ENCODE measurements around the gene KIF26B.
A peak's percentile ranks its signal among the peaks of the same experiment; 100 is the strongest.

Gene KIF26B

DNA sequence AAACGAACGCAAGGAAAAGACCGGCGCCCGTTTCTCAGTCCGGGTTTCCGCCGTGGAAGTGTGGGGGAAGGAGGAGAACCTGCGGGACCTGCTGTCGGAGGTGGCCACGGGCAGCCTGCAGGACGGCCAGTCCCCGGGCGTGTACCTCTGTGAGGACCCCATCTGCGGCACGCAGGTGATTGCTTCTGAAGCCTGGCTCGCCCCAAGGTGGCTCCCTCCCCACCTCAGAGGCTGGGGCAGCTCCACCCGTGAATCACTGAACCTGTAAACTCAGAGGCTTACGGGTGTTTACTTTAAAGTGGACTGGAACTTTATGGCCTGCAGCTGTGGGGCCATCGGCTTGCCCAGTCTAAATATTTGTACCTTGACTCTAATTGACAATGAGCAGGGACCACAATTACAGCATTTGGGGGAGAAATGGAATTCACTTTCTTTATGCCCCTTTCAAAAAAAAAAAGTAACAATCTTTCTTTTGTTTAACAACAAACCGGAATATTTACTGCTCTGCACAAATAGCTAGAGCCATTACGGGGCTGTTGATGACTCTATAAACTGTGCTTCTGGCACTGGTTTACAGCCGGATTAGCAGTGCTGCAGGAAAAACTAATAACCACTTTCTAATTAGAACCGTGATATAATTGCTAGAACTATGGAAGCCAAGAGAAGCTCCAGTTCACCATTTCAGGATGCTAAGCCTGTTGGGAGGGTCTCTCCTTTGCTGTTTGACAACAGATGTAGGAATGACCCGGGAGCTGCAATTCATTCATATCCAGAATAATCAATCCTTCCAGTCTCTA is 454.8 kb downstream of the KIF26B start:
- DNase-seq: no peak

DNA sequence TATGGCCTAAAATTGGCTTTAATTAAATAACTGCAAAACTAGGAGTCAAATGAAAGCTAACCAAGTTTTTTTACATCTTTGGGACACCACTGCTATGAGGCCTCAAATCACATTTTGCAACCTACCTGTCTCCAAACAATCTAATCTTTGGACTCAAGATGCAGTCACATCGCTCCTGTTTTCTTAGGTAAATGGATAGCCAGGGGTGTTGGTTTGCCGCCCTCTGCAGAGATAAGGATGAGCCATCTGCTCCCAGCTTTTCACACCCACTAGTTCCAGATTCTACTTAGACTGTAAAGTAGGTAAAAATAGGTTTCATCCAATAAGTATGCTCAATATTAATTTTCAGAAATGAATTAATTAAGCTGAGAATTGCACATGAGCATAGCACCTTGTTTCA is 456.5 kb downstream of the KIF26B start:
- no peak for DNase-seq

DNA sequence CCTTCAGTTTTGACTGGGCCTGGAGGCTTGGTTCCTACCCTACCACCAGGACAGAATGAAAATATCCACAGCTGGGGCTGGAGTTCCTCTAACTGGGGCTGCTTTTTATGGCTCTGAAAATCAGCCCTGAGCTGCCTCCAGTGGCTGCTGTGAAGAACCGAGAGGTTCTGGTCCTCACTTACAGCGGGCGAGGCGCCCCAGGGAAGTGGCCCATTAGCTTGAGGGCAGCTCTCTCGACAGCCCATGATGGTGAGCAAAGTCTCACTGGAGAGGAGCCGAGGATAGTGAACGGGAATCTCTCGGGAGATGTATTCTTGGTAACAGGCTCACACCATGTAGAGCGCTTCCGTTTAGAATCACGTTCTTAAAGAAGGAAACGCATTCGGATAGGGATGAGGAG is 459.7 kb downstream of the KIF26B start:
- DNase-seq: no peak

DNA sequence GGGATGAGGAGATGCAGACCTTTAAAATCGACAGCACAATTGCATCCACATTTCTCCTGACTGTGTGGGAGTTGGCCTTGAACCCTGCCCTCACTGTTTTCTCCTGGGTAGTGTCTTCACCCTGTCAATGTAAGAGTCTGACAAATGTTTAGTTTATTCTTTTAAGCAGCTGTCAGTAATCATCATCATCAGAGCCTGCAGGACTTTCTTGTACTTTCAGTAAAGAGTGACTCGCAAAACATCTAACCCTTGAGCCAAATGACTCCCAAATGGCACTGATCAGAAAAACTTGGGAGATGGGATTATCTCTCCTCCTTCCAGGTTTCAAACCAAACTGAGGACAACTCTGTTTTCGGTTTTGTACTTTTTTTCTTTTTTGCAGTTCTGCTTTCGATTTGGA is 460.2 kb downstream of the KIF26B start:
- DNase-seq: no peak

DNA sequence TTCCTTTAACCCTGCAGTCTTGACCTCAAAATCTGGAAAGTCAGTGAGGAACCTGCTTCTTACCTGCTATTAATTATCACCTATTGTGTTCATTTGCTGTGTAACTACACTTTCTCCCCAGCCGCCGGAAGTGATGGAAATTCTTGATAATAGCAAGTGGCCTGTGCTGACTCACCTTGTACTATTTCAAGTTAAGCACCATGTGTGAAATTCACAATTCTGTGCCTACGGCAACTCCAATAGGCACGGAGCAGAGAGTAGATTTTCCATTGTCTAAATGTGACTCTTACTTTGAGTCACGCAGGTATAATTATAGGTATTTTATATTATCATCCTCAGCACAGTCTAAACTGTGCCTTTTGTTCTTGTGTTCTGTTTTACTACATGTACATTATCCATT is 466.8 kb downstream of the KIF26B start:
- DNase-seq: peak in 1 of 2 donors; percentile 3

DNA sequence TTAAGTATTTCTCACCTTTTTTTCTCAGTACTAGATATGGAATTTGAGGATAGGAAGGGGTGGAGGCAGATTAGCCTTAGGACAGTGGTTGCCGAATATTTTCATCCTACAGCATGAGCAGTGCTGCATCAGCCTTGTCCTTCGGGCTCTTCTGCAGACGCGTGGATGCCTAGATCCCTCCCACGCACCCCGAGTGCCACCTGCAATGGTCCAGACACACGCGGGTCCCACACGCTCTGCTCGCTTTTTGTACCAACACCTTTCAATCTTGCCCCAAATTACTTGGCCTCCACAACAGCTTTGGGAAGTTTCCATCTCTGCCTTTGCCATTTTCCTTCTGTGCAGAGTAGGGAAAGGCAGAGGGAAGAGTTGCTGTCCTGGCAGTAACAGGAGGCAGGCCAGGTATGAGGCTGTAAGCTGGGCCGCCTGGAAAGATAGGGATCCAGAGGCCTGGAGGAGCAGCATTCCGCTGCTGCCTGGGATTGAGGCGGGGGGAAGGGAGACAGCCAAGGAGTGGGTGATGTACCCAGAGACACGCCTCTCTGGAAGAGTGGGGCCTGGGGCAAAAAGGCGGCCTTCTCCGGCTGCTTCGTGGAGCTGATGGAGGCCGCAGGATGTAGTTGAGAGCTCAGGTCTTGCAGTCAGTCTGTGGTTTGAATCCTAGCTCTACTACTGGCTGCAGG is 467.7 kb downstream of the KIF26B start:
- DNase-seq: no peak

DNA sequence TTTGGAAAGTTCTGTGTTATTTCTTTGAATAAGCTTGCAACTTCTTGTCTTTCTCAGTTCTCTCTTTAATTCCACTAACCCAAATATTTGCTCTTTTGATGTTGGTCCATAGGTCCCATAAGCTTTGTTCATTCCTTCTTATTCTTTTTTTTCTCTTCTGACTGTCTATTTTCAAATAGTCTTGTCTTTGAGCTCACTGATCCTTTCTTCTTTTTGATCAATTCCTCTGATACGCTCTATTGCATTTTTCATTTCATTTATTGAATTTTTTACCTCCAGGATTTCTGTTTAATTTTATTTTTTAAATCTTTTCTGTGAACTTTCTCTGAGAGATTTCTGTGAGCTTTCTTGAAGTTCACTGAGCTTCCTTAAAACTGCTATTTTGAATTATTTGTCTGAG is 486.6 kb downstream of the KIF26B start:
- no peak for DNase-seq

DNA sequence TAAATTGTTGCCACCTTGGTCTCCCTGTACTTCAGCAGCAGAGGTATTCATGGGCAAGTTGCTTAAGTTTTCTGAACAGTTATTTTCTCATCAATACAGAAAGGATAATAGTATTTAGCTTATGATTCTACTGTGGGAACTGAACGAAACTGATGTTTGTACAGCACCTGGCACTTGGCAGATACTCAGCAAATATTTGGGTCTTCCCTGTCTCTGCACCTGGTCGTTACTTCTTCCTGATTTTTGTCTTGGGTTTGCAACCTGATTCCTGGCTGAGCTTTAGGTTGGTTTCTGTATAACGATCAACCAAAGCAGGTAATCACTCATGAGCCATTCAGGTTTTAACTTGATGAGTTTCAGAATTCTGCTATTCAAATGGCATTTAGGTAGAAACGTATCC is 490.6 kb downstream of the KIF26B start:
- no peak for DNase-seq

DNA sequence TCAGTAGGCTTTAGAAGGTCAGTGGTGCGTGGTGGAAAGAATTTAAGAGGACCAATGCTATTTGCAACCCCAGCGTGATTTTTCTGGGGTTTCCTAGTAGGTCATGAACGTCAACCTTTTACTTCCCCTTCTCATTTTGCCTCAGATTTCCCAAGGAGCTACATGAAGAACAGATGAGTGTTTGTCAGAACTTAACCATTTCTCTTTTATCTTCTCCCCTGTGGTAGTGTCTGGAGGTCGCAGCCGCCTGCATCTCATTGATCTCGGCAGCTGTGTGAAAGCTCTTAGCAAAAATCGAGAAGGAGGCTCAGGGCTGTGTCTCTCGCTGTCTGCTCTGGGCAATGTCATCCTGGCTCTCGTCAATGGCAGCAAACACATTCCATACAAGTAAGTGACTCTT is 491.1 kb downstream of the KIF26B start:
- DNase-seq: no peak

DNA sequence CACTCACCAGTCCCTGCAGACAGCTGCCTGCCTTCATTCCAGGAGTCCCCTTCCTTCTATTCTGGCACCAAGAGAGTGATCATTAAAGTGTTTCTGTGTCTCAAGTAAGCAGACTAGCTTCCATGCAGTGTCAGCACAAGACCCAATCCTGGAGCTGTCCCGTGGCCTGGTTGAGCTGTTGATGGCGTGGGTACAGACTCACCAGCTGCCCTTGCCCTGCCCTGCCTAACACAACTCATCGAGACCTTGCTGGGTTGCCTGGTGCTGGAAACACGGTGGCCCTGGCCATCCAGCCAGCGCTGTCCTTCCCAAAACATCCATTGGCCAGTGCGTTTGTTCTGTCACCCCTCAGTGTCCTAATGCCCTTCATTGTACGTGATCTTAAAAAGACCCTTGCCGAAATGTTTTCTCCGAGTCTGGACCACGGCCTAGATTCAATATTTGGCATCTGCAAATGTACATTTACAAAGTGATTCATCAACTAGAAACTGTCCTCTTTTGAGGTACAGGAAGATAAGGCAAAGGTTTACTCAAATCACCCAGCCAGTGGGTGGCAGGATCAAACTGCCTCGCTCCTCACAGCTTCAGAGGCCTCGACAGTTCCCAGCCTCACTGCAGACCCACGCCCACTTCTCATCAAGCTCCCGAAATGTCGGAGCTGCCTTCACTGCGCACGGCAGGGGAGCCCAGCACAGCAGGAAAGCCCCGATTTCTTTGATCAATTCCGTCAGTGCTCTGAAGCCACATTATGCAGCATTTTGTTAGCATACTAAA is 494.2 kb downstream of the KIF26B start:
- no peak for DNase-seq

DNA sequence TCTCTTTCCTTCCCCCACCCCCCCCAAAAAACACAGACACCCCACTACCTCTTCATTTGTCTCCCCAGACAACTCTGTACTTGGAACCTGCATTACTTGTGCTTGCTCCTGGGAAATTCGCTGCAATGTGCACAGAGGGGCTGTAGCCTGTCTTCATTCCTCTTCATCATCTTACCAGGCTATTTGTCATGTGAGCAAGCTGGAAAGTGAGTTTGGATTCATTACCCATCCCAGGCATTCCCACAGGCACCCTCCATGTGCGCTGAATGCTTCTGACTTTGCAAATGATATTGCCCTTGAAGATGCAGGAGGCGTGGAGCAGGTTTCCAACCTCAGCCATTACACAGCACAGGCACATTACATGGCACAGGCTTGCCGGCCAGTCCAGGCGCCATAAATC is 494.9 kb downstream of the KIF26B start:
- no peak for DNase-seq

DNA sequence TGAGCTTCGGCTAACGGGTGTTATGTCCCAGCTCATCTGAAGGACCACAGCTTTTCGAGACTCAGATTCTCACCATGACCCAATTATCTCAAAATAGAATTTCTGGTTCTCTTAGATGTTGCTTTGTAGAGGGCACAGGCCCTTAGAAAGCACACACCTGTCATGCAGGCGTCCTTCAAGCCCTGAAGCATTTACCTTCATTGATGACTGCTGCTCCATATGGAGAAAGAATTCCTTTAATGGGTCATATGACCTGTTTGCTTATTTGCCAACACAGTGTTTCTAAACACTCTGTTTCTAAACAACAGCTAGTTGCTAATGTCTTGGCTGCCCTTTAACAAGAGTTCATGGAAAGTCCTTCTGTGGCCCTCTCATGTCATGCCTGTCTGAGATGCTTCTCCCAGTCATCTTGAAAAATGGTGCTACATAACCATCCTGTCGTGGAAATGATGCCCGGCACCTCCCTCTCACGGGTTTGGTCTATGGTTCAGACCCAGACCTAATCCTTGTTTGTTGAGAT is 495.7 kb downstream of the KIF26B start:
- DNase-seq: no peak

DNA sequence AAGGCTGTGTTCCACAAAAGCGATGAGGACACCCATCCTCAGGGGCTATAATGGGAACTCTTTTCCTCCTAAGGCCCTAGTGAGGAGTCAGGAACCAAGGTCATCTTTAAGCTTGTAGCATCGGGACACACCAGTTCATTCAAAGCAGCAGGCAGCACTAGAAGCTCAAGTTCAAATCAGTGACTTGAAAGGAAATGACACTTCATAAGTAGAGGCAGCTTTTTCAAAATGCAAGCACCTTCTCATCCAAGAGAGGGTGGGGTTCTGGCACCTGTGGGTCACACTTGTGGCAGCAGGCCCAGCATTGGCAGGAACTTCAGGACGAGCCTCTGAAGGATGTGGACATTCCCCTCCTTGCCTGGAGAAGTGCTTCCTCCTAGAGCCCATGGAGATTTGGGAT is 496.3 kb downstream of the KIF26B start:
- no peak for DNase-seq

DNA sequence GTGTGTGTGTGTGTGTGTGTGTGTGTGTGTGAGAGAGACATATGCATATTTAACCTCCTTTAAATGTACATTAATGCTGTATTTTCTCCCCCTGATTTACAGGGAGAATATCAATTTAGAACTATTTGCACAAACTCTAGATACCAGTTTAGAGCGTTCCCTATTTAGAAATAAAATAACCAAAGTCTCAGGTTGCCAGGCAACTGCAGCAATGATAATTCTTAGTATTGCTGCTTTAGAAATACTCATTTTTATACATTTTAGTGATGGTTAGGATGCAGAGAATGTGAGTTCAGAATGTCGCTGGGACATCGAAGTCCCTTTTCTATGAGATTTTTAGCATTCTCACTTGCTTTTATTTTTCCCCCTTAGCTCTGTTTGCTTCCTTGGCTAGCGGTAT is 497.3 kb downstream of the KIF26B start:
- DNase-seq: no peak

DNA sequence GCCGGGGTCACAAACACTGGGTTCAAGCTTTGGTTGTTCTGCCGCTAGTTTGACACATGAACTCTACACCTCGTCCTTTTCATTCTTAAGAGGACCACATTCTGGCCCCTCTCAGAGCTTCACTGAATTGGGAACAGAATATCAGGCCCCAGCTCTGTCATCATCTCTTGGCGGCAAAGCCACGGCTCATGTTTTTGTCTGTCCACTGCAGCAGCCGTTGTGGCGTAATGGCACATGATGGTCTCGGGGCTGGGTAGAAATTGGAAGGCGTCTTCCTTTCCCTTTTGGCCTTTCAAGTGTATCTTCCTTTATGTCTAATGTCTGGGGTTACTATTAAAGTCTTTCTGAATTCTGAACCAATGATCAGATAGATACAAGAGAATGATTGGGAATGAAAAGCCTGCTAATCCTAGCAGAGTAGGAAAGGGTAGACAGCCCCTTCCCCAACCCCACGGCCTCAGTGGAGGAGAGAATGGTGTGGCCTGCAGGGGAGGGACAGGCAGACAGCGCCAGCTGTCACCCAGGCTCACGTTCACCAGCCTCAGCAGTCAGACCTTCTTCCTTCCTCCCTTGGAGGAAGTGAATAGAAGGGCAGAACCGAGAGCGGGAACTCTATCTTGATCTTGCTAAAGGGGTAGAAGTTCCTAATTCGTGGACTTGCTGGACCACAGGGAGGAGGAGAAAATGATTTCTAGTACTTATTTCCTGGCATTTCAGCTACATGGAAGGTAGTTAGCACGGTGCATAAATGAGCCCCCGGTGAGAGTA is 498.1 kb downstream of the KIF26B start:
- DNase-seq: no peak

DNA sequence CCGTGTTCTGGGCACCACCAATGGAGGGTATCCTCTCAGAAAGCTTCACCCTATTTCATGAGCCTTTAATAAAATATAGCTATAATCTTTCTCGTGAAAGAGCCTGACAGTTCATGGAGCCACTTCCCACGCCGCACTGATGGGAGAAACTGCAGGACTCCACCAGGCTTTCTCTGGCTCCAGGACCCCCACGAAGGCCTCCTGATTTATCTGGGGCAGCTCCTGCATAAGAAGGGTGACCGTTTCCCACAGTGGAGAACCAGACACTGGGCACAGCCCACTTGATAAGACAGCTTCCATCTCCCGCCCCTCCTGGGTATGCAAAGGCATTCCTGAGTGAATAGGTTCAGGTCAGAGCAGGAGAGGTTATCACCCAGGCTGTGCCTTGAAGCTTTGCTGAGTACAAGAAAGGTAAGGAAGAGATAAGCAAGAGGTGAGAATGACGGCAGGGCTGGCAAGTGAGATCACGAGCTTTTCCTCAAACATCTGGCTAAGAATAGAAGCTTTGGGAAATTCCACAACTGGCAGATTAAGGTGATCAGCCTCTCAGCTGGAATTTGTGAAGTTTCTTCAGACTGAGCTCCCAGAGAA is 499.8 kb downstream of the KIF26B start:
- no peak for DNase-seq

DNA sequence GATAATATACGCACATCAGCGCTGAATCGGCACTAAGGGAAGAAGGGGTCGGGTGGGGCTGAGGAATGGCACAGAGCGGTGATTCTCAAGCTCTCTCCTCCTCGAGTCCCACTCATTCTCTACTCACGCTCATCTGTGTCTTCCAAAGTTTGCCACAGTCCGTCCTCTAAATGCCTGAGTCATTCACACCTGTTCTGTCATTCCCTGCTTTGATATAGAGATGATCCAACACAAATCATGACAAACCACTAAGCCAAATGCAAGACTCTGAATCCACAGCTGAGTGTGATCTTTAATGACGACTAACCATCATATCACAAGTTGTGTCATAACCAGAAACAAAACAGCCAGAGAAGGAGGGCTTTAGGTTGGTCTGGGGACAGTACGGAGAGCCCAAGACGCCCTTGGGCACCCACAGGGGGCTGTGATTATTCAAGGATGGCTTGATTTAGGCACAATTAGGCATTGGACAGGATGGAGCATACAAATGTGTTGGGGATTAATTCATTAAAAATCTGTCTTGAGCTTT is 501.5 kb downstream of the KIF26B start:
- no peak for DNase-seq

DNA sequence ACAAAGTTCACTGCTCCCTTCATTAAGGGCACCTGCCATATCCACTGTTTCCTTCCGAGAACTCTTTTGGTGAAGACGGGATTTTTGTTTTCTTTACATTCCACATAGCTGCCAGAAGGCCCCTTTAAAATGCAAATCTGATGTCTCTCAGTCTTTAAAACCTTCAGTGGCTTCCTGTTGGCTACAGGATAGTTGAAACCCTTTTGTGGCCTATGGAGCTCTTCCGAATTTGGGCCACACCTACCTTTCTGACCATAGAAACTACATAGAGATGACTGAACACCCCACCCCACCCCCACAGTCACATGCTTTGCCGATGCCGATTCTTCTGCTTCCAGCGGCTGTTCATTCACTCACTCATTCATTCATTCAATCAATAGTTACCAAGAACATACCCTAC is 502.6 kb downstream of the KIF26B start:
- DNase-seq: no peak

DNA sequence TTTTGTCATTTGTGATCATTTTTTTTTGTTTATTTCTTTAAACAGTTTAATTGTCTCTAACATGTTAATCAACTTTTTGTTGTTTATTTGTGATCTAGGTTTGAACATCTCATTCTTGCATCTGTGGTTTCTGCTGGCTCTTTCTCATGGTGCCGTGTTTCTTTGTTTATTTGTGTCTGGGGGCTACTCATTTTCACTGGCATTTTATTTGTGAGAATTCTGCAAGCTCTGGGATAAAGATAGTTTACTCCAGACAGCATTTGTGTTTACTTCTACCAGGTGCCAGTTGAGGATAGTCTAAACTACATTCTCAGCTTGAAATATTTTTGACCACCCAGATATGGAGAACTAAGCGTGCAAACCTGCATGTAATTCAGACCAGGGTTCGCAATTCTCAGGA is 508.6 kb downstream of the KIF26B start:
- DNase-seq: no peak

DNA sequence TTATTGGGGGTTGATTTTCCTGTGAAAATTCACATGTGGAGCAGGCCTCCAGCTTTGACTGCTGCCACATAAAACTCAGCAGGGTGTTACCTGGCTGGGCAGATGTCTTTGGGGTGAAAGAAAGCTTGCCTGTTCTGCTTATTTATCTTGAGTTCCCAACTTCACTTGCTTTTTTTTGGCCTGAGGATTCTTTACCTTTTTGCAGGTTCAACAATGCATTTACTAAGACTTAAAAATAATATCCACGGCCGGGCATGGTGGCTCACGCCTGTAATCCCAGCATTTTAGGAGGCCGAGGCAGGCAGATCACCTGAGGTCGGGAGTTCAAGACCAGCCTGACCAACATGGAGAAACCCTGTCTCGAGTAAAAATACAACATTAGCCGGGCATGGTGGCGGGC is 509.1 kb downstream of the KIF26B start:
- no peak for DNase-seq

DNA sequence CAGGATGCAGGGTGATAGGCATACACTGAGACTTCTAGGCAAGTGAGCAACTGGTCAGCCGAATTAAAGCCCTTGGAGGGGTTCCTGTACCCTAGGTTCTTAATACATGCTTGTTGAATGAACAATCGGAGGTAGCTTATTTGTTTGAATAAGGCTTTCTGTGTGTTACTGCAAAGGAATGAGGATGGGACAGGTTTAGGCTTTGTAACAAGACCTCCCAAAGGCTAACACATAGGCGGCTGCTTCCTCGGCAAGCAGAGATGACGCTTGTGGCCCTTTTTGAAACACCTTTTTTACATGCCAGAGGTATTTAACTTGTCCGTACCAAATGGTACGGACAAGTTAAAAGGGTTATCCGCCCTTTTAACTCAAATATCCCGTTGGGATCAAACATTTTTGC is 511.6 kb downstream of the KIF26B start:
- DNase-seq: no peak

DNA sequence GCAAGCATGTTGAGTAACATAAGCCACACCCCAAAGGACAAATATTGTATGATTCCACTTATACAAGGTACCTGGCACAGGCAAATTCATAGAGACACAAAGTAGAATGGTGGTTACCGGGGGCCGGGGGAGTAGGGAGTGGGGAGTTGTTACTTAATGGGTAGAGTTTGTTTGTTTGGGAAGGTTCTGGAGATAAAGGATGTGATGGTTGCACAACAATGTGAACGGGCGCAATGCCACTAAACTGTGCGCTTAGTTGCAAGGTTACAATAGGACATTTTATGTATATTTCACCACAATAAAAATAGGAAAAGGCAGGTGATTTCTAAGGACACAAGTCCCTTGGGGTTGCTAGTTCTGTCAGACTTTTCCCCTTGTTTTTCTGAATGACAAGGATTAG is 516.6 kb downstream of the KIF26B start:
- DNase-seq: no peak
